ENCODE measurements around the gene HTT. TPM values are rescaled to one million over a fixed set of nuclear protein-coding genes. Genes with fewer than 3 reads are reported as not detected.

Gene HTT
- total and polyA plus RNA-seq, 2 experiments from 2014 or later = 11.4 to 38.6 TPM

DNA sequence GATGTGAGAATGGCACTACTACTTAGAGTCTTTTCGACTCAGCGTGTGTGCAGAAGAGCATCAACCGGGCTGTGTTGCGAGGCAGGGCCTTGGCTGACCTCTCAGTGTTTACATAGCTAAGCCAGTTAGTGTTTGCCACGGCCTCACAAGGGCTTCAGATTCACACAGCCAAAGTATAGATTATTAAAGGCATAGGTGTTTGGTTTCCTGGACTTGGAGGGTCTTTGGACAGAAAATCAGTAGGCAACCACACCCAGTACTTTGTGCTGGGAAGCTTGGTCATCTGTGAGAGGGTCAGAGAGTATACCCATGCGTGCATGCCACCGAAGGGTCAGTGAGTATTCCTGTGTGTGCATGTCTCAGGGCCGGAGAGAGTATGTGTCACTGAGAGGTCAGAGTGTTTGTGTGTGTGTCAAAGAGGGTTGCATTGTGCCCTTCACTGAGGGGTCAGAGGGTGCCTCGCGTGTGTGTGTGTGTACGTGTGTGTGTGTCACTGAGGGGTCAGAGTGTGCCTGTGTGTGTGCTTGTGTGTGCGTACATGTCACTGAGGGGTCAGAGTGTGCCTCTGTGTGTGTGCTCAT lies 104.7 kb downstream of the HTT start:
- Histone ChIP-seq H3K27me3 (no peaks in the 10 kb centered on the region), H3K27ac (no peak overlapping the region), H3K4me1 (ENCODE audit: low read depth) (peaks cover 27% of the 10 kb centered on the region), H3K36me3 (peaks cover 5% of the 10 kb centered on the region), H3K9me3 (ENCODE audit: low read depth) (no peaks in the 10 kb centered on the region), H3K4me3 (no peak overlapping the region)
- DNase-seq (ENCODE audit: low read depth in 1 of 2, low spot score in 1 of 2) = no peak
- TF ChIP-seq, protein P1, sequence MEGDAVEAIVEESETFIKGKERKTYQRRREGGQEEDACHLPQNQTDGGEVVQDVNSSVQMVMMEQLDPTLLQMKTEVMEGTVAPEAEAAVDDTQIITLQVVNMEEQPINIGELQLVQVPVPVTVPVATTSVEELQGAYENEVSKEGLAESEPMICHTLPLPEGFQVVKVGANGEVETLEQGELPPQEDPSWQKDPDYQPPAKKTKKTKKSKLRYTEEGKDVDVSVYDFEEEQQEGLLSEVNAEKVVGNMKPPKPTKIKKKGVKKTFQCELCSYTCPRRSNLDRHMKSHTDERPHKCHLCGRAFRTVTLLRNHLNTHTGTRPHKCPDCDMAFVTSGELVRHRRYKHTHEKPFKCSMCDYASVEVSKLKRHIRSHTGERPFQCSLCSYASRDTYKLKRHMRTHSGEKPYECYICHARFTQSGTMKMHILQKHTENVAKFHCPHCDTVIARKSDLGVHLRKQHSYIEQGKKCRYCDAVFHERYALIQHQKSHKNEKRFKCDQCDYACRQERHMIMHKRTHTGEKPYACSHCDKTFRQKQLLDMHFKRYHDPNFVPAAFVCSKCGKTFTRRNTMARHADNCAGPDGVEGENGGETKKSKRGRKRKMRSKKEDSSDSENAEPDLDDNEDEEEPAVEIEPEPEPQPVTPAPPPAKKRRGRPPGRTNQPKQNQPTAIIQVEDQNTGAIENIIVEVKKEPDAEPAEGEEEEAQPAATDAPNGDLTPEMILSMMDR (IDR thresholded peaks at IDR 0.05; ENCODE audit: low read depth, low read length) = no peak

DNA sequence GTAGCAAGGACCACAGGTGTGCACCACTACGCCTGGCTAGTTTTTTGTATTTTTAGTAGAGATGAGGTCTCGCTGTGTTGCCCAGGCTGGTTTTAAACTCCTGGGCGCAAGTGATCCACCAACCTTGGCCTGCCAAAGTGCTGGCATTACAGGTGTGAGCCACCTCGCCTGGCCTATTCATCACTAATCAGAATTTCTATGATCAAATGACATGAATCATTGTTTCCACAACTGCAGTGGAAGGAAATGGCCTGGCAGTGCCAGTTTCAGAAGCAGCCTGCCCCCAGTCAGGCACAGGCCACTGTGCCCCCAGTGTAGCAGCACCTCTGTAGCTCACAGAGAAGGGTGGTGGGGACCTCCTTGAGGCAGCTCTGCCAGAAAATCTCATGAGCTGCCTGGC lies 108.5 kb downstream of the HTT start:
- DNase-seq (ENCODE audit: low read depth in 1 of 2, low spot score in 1 of 2) = no peak
- TF ChIP-seq, protein P1 (IDR thresholded peaks at IDR 0.05; ENCODE audit: low read depth, low read length) = no peak
- H3K27me3 ChIP-seq = no peaks in the 10 kb centered on the region
- H3K27ac ChIP-seq = no peak overlapping the region
- no peaks in the 10 kb centered on the region for H3K9me3 ChIP-seq (ENCODE audit: low read depth)
- peaks cover 8% of the 10 kb centered on the region for H3K4me1 ChIP-seq (ENCODE audit: low read depth)
- peaks cover 5% of the 10 kb centered on the region for H3K36me3 ChIP-seq
- H3K4me3 ChIP-seq = no peak overlapping the region

DNA sequence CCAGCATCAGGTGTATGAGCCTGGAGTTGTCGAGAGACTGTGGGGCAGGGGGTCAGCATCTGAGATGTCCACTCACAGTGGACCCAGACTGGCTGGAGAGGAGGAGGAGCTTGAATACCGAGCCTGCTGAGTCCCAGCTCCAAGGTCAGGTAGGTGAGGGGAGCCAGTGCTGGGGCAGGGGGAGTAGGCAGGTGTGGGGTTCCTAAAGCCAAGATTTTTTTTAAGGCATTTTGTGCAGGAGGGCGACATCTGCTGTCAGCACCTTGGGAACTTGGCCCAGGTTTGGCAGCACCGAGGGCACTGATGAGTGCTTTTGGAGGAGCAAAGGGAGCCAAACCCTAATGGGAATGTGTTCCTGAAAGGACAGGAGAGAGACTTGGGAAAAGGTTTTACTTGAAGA lies 110.2 kb downstream of the HTT start:
- no peak for DNase-seq (ENCODE audit: low read depth in 1 of 2, low spot score in 1 of 2)
- TF ChIP-seq, protein P1 (IDR thresholded peaks at IDR 0.05; ENCODE audit: low read depth, low read length) = no peak
- no peak overlapping the region for H3K4me3 ChIP-seq
- H3K27ac ChIP-seq = no peak overlapping the region
- H3K9me3 ChIP-seq (ENCODE audit: low read depth) = no peaks in the 10 kb centered on the region
- H3K4me1 ChIP-seq (ENCODE audit: low read depth) = no peaks in the 10 kb centered on the region
- H3K36me3 ChIP-seq = peaks cover 17% of the 10 kb centered on the region
- no peaks in the 10 kb centered on the region for H3K27me3 ChIP-seq

DNA sequence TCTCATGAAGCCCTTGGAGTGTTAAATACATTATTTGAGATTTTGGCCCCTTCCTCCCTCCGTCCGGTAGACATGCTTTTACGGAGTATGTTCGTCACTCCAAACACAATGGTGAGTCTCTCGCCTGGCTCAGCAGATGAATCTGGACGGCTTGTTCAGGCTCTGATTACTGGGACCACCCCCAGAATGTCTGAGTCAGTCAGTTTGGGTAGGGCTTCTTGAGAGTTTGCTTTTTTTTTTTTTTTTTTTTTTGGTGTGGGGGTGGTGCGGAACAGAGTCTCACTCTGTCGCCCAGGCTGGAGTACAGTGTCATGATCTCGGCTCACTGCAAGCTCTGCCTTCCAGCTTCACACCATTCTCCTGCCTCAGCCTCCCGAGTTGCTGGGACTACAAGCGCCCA lies 112.1 kb downstream of the HTT start:
- Histone ChIP-seq H3K4me1 (ENCODE audit: low read depth) (no peaks in the 10 kb centered on the region), H3K27me3 (no peaks in the 10 kb centered on the region), H3K36me3 (peaks cover 17% of the 10 kb centered on the region), H3K4me3 (no peak overlapping the region), H3K9me3 (ENCODE audit: low read depth) (no peaks in the 10 kb centered on the region), H3K27ac (no peak overlapping the region)
- TF ChIP-seq, protein P1 (IDR thresholded peaks at IDR 0.05; ENCODE audit: low read depth, low read length) = no peak
- DNase-seq (ENCODE audit: low read depth in 1 of 2, low spot score in 1 of 2) = no peak

DNA sequence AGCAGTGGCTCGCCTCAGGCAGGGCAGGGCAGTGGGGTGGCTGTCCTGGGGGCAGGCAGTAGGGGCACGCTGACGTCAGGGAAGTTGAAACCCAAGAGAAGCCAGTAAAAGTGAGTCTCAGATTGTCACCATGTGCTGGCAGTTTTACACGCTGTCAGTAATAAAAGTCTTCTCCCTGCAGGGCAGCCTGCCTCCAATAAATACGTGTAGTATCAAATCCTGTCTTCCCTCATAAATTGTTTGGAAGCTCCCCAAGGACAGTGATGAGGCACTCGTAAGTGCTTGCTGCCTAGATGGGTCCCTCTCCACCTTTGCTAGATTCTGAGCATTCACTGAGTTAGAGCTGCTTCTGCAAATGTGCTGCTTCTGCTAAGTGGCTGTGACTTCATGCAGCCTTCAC lies 113.6 kb downstream of the HTT start:
- Histone ChIP-seq H3K9me3 (ENCODE audit: low read depth) (no peaks in the 10 kb centered on the region), H3K27ac (no peak overlapping the region), H3K36me3 (peaks cover 14% of the 10 kb centered on the region), H3K4me1 (ENCODE audit: low read depth) (no peaks in the 10 kb centered on the region), H3K27me3 (no peaks in the 10 kb centered on the region), H3K4me3 (no peak overlapping the region)
- TF ChIP-seq, protein P1 (IDR thresholded peaks at IDR 0.05; ENCODE audit: low read depth, low read length) = no peak
- no peak for DNase-seq (ENCODE audit: low read depth in 1 of 2, low spot score in 1 of 2)
